ENCODE measurements around the gene FRMD1.

DNA sequence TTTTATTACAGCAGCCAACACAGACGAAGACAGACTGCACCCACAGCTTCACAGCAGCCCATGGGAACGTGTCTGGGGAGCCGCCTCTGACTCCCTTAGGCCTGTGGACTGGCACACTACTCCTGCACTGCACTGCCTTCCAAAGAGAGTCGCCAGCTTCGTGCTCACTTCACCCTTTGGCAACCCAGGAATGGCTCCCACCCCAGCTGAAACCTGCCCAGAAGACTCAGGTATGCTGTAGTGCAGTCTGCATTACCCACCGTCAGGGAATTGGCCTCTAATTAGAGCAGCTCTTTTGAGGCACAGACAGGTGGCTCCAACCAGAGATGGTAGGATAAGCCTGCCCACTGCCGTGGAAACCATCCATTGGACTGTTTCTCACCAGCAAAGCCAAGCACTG lies 39.9 kb upstream of the FRMD1 start:
- TF ChIP-seq, protein P1, sequence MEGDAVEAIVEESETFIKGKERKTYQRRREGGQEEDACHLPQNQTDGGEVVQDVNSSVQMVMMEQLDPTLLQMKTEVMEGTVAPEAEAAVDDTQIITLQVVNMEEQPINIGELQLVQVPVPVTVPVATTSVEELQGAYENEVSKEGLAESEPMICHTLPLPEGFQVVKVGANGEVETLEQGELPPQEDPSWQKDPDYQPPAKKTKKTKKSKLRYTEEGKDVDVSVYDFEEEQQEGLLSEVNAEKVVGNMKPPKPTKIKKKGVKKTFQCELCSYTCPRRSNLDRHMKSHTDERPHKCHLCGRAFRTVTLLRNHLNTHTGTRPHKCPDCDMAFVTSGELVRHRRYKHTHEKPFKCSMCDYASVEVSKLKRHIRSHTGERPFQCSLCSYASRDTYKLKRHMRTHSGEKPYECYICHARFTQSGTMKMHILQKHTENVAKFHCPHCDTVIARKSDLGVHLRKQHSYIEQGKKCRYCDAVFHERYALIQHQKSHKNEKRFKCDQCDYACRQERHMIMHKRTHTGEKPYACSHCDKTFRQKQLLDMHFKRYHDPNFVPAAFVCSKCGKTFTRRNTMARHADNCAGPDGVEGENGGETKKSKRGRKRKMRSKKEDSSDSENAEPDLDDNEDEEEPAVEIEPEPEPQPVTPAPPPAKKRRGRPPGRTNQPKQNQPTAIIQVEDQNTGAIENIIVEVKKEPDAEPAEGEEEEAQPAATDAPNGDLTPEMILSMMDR (IDR thresholded peaks at IDR 0.05), result no peak
- TF ChIP-seq EZH2 (IDR thresholded peaks at IDR 0.05) (no peak), EZH2phosphoT487 (IDR thresholded peaks at IDR 0.05) (no peak)

Data from neural progenitor cell (in vitro differentiated cells).